Measurements from ENCODE around the gene ITPR1. TPM values are rescaled to one million over a fixed set of nuclear protein-coding genes. Genes with fewer than 3 reads are reported as not detected.
"Not testable (repeated sequence)": the region's sequence is repeated elsewhere in the genome, so short reads cannot be mapped to it uniquely, and the experiment has no call there.

Gene ITPR1
- total RNA-seq, 3 donors from 2014 or later, result 59.0 to 92.3 (median 88.9) TPM

DNA sequence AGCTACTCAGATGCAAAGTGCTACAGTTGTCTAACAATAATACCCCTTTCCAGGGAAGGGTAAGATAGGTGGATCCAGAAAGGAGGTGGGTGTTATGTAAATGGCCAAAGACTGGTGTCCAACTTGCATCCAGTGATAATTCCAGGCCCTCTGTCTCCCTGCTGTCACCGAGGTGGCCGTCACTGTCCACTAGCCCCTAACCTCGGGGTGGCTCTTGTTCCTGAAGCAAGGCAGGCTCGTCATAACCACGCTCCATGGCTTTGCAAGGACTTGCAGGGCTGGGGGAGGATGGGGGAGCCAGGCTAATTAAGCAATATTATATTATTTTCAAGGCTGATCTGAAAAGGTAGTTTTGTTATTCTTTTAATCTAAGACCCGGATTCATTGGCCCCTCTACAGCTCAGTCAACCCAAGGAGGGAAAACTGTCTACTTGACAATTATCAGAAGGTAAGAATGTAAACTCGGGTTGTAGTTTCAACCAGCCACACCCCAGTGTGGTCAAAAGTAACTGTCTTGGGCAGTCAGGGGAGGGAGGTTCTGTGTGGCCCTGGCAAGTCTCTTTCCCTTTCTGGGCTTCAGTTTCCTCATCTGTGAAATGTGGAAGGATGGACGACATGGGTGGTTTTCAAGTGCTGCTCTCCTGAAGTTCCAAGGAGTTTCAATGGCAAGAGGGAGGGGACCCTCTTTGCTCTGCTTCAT lies 266.0 kb downstream of the ITPR1 start:
- no peak for ATAC-seq
- Mint-ChIP-seq H3K4me1 (ENCODE audit: low read depth) (no peaks in the 10 kb centered on the region), H3K27me3 (ENCODE audit: low read depth) (no peaks in the 10 kb centered on the region), H3K9me3 (no peaks in the 10 kb centered on the region), H3K4me3 (no peak overlapping the region), H3K36me3 (ENCODE audit: insufficient read depth) (peaks cover 60% of the 10 kb centered on the region)
- DNase-seq, result no peak

DNA sequence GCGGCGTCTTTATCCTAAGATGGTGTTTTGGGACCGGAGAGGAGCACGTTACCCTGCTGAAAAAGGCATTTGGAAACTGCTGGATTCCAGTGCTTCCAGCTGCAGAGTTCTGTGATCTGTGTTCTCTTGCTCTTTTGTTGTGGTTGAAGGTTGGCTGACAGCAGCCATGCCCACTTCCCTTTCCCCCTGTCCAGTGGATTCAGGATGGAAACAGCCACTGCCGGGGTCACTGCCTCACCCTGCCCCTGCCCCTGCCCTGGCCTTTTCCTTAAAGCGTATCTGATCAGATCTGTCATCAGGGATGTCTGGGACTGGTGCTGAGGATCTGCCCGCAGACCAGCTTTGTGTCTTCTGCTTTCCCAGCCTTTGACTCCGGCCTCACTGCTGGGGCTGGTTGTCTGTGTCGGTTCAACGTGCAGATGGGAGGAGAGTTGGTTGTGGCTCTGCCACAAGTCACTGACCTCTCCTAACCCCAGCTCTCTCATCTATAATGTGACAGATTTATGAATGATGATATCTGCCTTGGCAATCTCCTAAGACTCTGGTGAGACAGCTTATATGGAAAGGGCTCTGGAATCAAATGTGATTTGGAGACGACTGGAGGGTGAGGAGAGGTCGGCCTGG lies 266.7 kb downstream of the ITPR1 start:
- H3K36me3 Mint-ChIP-seq (ENCODE audit: insufficient read depth), result peaks cover 58% of the 10 kb centered on the region

GRCh38 chr3:4761759-4762158 lies 268.6 kb downstream of the ITPR1 start:
- no peaks in the 10 kb centered on the region for H3K4me1 Mint-ChIP-seq (ENCODE audit: low read depth)
- peaks cover 70% of the 10 kb centered on the region for H3K36me3 Mint-ChIP-seq (ENCODE audit: insufficient read depth)
- no peak overlapping the region for H3K4me3 Mint-ChIP-seq
- ATAC-seq, result no peak
- peaks cover 12% of the 10 kb centered on the region for H3K9me3 Mint-ChIP-seq
- DNase-seq, result no peak
- no peaks in the 10 kb centered on the region for H3K27me3 Mint-ChIP-seq (ENCODE audit: low read depth)

More for the DNA sequence above, 266.7 kb downstream of the ITPR1 start:
- H3K27me3 Mint-ChIP-seq (ENCODE audit: low read depth), result no peaks in the 10 kb centered on the region
- H3K9me3 Mint-ChIP-seq, result no peaks in the 10 kb centered on the region
- no peak overlapping the region for H3K4me3 Mint-ChIP-seq
- DNase-seq (no peak), ATAC-seq (no peak)
- H3K4me1 Mint-ChIP-seq (ENCODE audit: low read depth), result no peaks in the 10 kb centered on the region

DNA sequence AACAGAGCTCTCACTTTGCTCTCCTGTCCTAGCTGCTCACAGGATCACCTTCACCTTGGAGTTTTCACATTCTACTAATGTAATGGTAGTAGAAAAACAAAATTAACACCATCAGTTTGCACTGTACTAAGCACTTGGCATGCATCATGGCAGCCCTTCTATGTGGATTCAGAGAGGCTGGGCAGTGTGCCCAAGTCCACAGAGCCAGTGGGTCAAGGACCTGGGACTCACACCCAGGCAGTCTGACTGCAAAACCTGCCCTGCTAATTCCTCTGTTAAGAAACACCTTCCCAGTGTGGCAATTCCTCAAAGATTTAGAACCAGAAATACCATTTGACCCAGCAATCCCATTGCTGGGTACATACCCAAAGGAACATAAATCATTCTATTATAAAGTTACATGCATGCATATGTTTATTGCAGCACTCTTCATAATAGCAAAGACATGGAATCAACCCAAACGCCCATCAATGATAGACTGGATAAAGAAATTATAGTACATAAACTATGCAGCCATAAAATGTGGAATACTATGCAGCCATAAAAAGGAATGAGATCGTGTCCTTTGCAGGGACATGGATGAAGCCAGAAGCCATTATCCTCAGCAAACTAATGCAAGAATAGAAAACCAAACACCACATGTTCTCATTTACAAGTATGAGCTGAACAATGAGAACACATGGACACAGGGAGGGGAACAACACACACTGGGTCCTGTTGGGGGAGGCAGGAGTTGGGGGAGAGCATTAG lies 269.5 kb downstream of the ITPR1 start:
- ATAC-seq; DNase-seq; H3K4me1 Mint-ChIP-seq (ENCODE audit: low read depth); H3K27me3 Mint-ChIP-seq (ENCODE audit: low read depth); H3K4me3 Mint-ChIP-seq: not testable (repeated sequence)
- Mint-ChIP-seq H3K36me3 (ENCODE audit: insufficient read depth) (peaks cover 71% of the 10 kb centered on the region), H3K9me3 (peaks cover 12% of the 10 kb centered on the region)

- Mint-ChIP-seq H3K27me3 (ENCODE audit: low read depth) (no peaks in the 10 kb centered on the region), H3K36me3 (ENCODE audit: insufficient read depth) (peaks cover 75% of the 10 kb centered on the region), H3K4me1 (ENCODE audit: low read depth) (no peaks in the 10 kb centered on the region), H3K4me3 (no peak overlapping the region), H3K9me3 (peaks cover 12% of the 10 kb centered on the region)
- ATAC-seq (no peak), DNase-seq (no peak)
Observed at GRCh38 chr3:4763604-4764247, 270.6 kb downstream of the ITPR1 start.

GRCh38 chr3:4765212-4765611 lies 272.1 kb downstream of the ITPR1 start:
- H3K4me3 Mint-ChIP-seq, result no peak overlapping the region
- no peak for DNase-seq
- no peak for ATAC-seq
- H3K27me3 Mint-ChIP-seq (ENCODE audit: low read depth), result no peaks in the 10 kb centered on the region
- peaks cover 12% of the 10 kb centered on the region for H3K9me3 Mint-ChIP-seq
- H3K36me3 Mint-ChIP-seq (ENCODE audit: insufficient read depth), result peaks cover 70% of the 10 kb centered on the region
- no peaks in the 10 kb centered on the region for H3K4me1 Mint-ChIP-seq (ENCODE audit: low read depth)

DNA sequence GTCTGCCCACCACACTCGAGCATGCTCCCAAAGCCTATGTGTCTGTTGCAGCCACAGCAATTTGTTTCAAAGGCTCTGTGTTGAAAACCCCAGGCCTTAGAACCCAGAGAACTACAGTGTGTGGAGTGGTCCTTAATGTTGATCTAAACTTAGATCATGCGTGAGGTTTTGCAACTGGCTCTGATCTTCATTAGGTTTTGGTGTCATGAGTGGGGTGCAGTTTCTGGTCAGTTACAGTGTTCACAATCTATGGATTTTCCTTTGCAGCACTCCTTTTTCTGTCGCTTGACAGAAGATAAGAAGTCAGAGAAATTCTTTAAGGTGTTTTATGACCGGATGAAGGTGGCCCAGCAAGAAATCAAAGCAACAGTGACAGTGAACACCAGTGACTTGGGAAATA lies 273.1 kb downstream of the ITPR1 start:
- Mint-ChIP-seq H3K9me3 (peaks cover 12% of the 10 kb centered on the region), H3K36me3 (ENCODE audit: insufficient read depth) (peaks cover 63% of the 10 kb centered on the region), H3K4me3 (no peak overlapping the region), H3K27me3 (ENCODE audit: low read depth) (no peaks in the 10 kb centered on the region), H3K4me1 (ENCODE audit: low read depth) (no peaks in the 10 kb centered on the region)
- ATAC-seq (no peak), DNase-seq (no peak)

- no peaks in the 10 kb centered on the region for H3K27me3 Mint-ChIP-seq (ENCODE audit: low read depth)
- H3K4me3 Mint-ChIP-seq, result no peak overlapping the region
- H3K9me3 Mint-ChIP-seq, result peaks cover 12% of the 10 kb centered on the region
- H3K4me1 Mint-ChIP-seq (ENCODE audit: low read depth), result no peaks in the 10 kb centered on the region
- H3K36me3 Mint-ChIP-seq (ENCODE audit: insufficient read depth), result peaks cover 59% of the 10 kb centered on the region
- ATAC-seq, result no peak
- no peak for DNase-seq
Observed at GRCh38 chr3:4766716-4767499, 273.8 kb downstream of the ITPR1 start.

DNA sequence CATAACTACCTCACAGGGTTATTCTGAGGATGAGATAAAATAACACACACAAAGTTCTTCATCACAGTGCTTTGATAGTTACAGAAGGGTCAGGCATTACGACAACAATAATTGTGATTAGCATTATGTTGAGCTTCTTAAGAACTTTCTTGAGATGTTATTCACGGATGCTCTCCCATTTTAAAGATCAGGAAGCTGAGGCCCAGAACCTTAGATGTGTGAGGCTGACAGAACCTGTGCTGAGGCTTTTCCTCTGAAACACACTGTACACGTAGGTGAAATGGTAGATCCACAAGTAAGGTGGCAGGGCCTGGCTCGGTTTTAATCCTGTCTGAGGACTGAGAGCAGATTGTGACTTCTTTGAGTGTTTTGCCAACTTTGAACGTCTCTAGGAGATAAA lies 274.9 kb downstream of the ITPR1 start:
- no peak overlapping the region for H3K4me3 Mint-ChIP-seq
- DNase-seq, result no peak
- H3K36me3 Mint-ChIP-seq (ENCODE audit: insufficient read depth), result peaks cover 52% of the 10 kb centered on the region

DNA sequence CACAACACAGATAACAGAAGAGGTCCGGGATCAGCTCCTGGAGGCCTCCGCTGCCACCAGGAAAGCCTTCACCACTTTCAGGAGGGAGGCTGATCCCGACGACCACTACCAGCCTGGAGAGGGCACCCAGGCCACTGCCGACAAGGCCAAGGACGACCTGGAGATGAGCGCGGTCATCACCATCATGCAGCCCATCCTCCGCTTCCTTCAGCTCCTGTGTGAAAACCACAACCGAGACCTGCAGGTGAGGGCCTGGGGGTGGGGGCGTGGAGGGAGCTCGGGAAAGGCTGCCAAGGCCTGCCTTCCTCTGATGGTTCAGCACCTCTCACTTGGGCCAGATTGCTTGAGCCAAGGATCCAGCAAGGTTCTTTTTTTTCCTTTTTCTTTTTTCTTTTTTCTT lies 275.4 kb downstream of the ITPR1 start:
- ATAC-seq (no peak), DNase-seq (no peak)
- no peak overlapping the region for H3K4me3 Mint-ChIP-seq

More for the DNA sequence above, 274.9 kb downstream of the ITPR1 start:
- H3K27me3 Mint-ChIP-seq (ENCODE audit: low read depth), result no peaks in the 10 kb centered on the region
- no peaks in the 10 kb centered on the region for H3K4me1 Mint-ChIP-seq (ENCODE audit: low read depth)
- H3K9me3 Mint-ChIP-seq, result peaks cover 12% of the 10 kb centered on the region
- no peak for ATAC-seq

DNA sequence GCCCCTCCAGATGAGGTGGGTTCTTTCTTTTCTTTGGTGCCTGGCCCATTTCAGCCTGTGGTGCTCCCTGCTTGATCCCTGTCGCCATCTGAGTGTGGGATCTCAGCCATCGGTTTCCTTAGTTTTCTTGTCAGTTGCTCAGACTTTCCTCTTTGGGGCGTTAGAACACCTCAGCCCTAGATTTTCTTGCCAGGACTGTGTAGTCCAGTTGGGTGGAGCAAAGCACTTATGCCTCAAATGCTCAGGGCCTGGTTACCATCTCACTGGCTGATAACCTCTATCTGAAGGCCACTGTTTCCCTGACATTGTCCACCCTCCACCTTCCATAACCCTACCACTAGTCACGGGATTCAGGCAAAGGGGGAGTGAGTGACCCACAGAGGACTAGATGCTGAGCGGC lies 277.4 kb downstream of the ITPR1 start:
- H3K27me3 Mint-ChIP-seq (ENCODE audit: low read depth), result no peaks in the 10 kb centered on the region
- peaks cover 47% of the 10 kb centered on the region for H3K36me3 Mint-ChIP-seq (ENCODE audit: insufficient read depth)
- DNase-seq (no peak), ATAC-seq (no peak)
- peaks cover 6% of the 10 kb centered on the region for H3K9me3 Mint-ChIP-seq
- H3K4me3 Mint-ChIP-seq, result no peak overlapping the region
- H3K4me1 Mint-ChIP-seq (ENCODE audit: low read depth), result peaks cover 2% of the 10 kb centered on the region

More for the DNA sequence above, 275.4 kb downstream of the ITPR1 start:
- H3K4me1 Mint-ChIP-seq (ENCODE audit: low read depth), result no peaks in the 10 kb centered on the region
- no peaks in the 10 kb centered on the region for H3K27me3 Mint-ChIP-seq (ENCODE audit: low read depth)
- H3K9me3 Mint-ChIP-seq, result peaks cover 12% of the 10 kb centered on the region
- peaks cover 51% of the 10 kb centered on the region for H3K36me3 Mint-ChIP-seq (ENCODE audit: insufficient read depth)

- peaks cover 7% of the 10 kb centered on the region for H3K4me1 Mint-ChIP-seq (ENCODE audit: low read depth)
- no peaks in the 10 kb centered on the region for H3K9me3 Mint-ChIP-seq
- H3K27me3 Mint-ChIP-seq (ENCODE audit: low read depth), result no peaks in the 10 kb centered on the region
- no peak for ATAC-seq
- no peak for DNase-seq
- H3K36me3 Mint-ChIP-seq (ENCODE audit: insufficient read depth), result peaks cover 42% of the 10 kb centered on the region
- H3K4me3 Mint-ChIP-seq, result no peak overlapping the region
Observed at GRCh38 chr3:4771243-4771642, 278.1 kb downstream of the ITPR1 start.

DNA sequence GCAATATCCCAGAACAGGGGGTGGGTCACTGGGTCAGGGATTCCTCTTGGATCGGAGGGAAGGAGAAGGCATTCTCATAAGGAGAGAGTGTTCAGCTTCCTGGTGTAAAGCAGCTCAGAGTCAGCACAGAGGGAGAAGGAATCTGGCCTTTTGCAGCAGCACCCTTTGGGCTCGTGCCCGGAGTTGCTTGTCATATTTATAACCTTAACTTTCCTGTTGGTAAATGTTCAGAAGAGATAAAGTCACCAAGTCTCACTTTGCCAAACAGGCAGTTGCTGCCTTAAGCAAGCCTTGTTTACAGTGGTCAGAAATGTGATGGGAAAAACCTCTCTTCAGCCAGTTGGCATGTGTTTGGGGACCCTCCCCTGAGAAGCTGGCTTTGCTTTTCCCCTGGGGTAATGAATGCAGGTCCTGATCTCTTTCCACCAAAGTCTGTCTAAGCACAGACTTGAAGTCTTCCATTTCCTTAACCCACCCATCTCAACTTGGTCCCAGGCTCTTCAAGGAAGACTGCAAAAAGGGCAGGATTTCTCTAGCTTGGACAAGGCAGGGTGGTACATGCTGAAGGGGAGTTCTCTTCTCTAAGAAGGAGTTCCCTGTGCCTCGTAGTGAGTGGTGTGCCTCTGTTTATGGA lies 279.1 kb downstream of the ITPR1 start:
- peaks cover 17% of the 10 kb centered on the region for H3K4me1 Mint-ChIP-seq (ENCODE audit: low read depth)
- no peaks in the 10 kb centered on the region for H3K9me3 Mint-ChIP-seq
- DNase-seq, result no peak
- no peak for ATAC-seq
- no peaks in the 10 kb centered on the region for H3K27me3 Mint-ChIP-seq (ENCODE audit: low read depth)
- peaks cover 39% of the 10 kb centered on the region for H3K36me3 Mint-ChIP-seq (ENCODE audit: insufficient read depth)
- no peak overlapping the region for H3K4me3 Mint-ChIP-seq

All from activated T-cell treated with anti-CD3 and anti-CD28 coated beads, Interleukin-2, amount 50 U/mL, for 4 hours (primary cell).